Astrocyte (in vitro differentiated cells and primary cell): ENCODE results near the gene PELI3. TPM values are rescaled to one million over a fixed set of nuclear protein-coding genes. Genes with fewer than 3 reads are reported as not detected.

Source experiments
- DNase-seq: peaks from one replicate; pipeline ENCODE4 v3.0.0-alpha.2; 2010; ENCODE audit warnings: low read depth
- FAIRE-seq: peaks from 2 replicates; lab custom pipeline; 2011; peaks lifted over from hg19 to GRCh38; lab: Jason Lieb, UNC
- H2AFZ ChIP-seq: 2 replicates; pipeline ENCODE4 v1.6.0; 2012; ENCODE audit warnings: low read depth, low read length, inconsistent platforms
- H3K27ac ChIP-seq: 2 replicates; pipeline ENCODE4 v1.5.1; 2011; ENCODE audit warnings: low read depth, low read length, inconsistent platforms
- H3K27me3 ChIP-seq: 2 replicates; pipeline ENCODE4 v1.6.0; 2011; ENCODE audit warnings: low read length, inconsistent platforms; ENCODE audit not compliant: insufficient read depth
- H3K36me3 ChIP-seq: 2 replicates; pipeline ENCODE4 v1.5.1; 2011; ENCODE audit warnings: low read length, inconsistent platforms; ENCODE audit not compliant: insufficient read depth
- H3K4me1 ChIP-seq: 2 replicates; pipeline ENCODE4 v1.5.1; 2011; ENCODE audit warnings: low read length, inconsistent platforms; ENCODE audit not compliant: insufficient read depth
- H3K4me2 ChIP-seq: 2 replicates; pipeline ENCODE4 v1.6.0; 2012; ENCODE audit warnings: low read length, inconsistent platforms
- H3K4me3 ChIP-seq: 2 replicates; pipeline ENCODE4 v1.5.1; 2011; ENCODE audit warnings: low read depth, mild to moderate bottlenecking, low read length, inconsistent platforms; ENCODE audit not compliant: insufficient read depth
- H3K79me2 ChIP-seq: 2 replicates; pipeline ENCODE4 v1.6.0; 2012; ENCODE audit warnings: mild to moderate bottlenecking, low read length, inconsistent platforms; ENCODE audit not compliant: insufficient read depth
- H3K9ac ChIP-seq: 2 replicates; pipeline ENCODE4 v1.6.0; 2012; ENCODE audit warnings: mild to moderate bottlenecking, low read length, inconsistent platforms
- H3K9me3 ChIP-seq: 2 replicates; pipeline ENCODE4 v1.5.1; 2012; ENCODE audit warnings: low read depth, mild to moderate bottlenecking, low read length, inconsistent platforms; ENCODE audit not compliant: insufficient read depth
- H4K20me1 ChIP-seq: 2 replicates; pipeline ENCODE4 v1.6.0; 2012; ENCODE audit warnings: low read length, inconsistent platforms; ENCODE audit not compliant: insufficient read depth
- H3K27ac Mint-ChIP-seq: one replicate; pipeline ENCODE4 v1.8.0; 2021; ENCODE audit warnings: mild to moderate bottlenecking, mixed read lengths; ENCODE audit not compliant: unreplicated experiment
- H3K27me3 Mint-ChIP-seq: one replicate; pipeline ENCODE4 v1.8.0; 2021; ENCODE audit warnings: low read depth, mixed read lengths; ENCODE audit not compliant: unreplicated experiment
- H3K36me3 Mint-ChIP-seq: one replicate; pipeline ENCODE4 v1.8.0; 2021; ENCODE audit warnings: low read depth, mixed read lengths; ENCODE audit not compliant: unreplicated experiment
- H3K4me1 Mint-ChIP-seq: one replicate; pipeline ENCODE4 v1.8.0; 2021; ENCODE audit warnings: low read depth, mixed read lengths; ENCODE audit not compliant: unreplicated experiment
- H3K4me3 Mint-ChIP-seq: one replicate; pipeline ENCODE4 v1.8.0; 2021; ENCODE audit warnings: mild to moderate bottlenecking, moderate library complexity, mixed read lengths; ENCODE audit not compliant: unreplicated experiment
- H3K9me3 Mint-ChIP-seq: one replicate; pipeline ENCODE4 v1.8.0; 2021; ENCODE audit warnings: mild to moderate bottlenecking, mixed read lengths; ENCODE audit not compliant: unreplicated experiment
- CTCF ChIP-seq: IDR thresholded peaks from 2 replicates; pipeline ENCODE4 v1.5.1; 2011; ENCODE audit warnings: low read depth, mild to moderate bottlenecking, inconsistent platforms, low read length, moderate library complexity; ENCODE audit not compliant: insufficient read depth
- EZH2 ChIP-seq: IDR thresholded peaks from 2 replicates; pipeline ENCODE4 v1.6.1; 2012; ENCODE audit warnings: mild to moderate bottlenecking, low read length, inconsistent platforms; ENCODE audit not compliant: insufficient read depth
- total RNA-seq: library from RNA; stranded (reverse); gene quantifications from 2 replicates; pipeline ENCODE4 v1.2.1, GENCODE V29; 2021

Gene PELI3
- total RNA-seq, 1 donor from 2014 or later = 4.6 TPM

DNA sequence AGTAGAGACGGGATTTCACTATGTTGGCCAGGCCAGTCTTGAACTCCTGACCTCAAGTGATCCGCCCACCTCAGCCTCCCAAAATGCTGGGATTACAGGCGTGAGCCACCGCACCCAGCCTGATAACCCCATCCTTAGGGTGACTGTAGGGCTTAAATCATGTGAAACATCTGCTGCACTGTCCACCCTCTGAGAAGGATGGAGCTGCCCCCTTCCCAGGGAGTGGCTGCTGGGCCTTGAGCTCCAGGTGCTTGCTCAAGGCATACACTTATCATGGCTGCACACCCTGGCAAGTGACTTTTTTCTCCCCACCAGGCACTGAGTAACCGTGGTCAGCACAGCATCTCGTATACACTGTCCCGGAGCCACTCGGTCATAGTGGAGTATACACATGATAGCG, 5.3 kb downstream of the PELI3 start:
- H4K20me1 ChIP-seq = peaks cover 10% of the 10 kb centered on the region
- no peak for TF ChIP-seq EZH2
- TF ChIP-seq CTCF = no peak
- no peaks in the 10 kb centered on the region for H3K36me3 ChIP-seq
- H3K4me2 ChIP-seq = no peak overlapping the region
- no peaks in the 10 kb centered on the region for H3K9me3 ChIP-seq
- H3K79me2 ChIP-seq = no peaks in the 10 kb centered on the region
- no peak overlapping the region for H3K4me3 ChIP-seq
- Mint-ChIP-seq H3K36me3 (peaks cover 14% of the 10 kb centered on the region), H3K4me1 (no peaks in the 10 kb centered on the region), H3K9me3 (no peaks in the 10 kb centered on the region), H3K4me3 (no peak overlapping the region), H3K27ac (no peak overlapping the region), H3K27me3 (peaks cover 2% of the 10 kb centered on the region)
- no peak overlapping the region for H2AFZ ChIP-seq
- H3K27me3 ChIP-seq = no peaks in the 10 kb centered on the region
- peaks cover 6% of the 10 kb centered on the region for H3K4me1 ChIP-seq
- no peak for FAIRE-seq
- DNase-seq = no peak
- no peak overlapping the region for H3K9ac ChIP-seq
- H3K27ac ChIP-seq = no peak overlapping the region

- FAIRE-seq (no peak), DNase-seq (no peak)
- Histone ChIP-seq H3K27ac (no peak overlapping the region), H3K9me3 (no peaks in the 10 kb centered on the region), H3K9ac (no peak overlapping the region), H3K36me3 (no peaks in the 10 kb centered on the region), H3K79me2 (no peaks in the 10 kb centered on the region), H3K4me3 (no peak overlapping the region), H2AFZ (no peak overlapping the region), H3K27me3 (no peaks in the 10 kb centered on the region), H3K4me1 (no peaks in the 10 kb centered on the region), H3K4me2 (no peak overlapping the region), H4K20me1 (peaks cover 12% of the 10 kb centered on the region)
- peaks cover 14% of the 10 kb centered on the region for H3K36me3 Mint-ChIP-seq
- peaks cover 2% of the 10 kb centered on the region for H3K27me3 Mint-ChIP-seq
- no peak for TF ChIP-seq EZH2
- no peak for TF ChIP-seq CTCF
- no peaks in the 10 kb centered on the region for H3K4me1 Mint-ChIP-seq
- H3K27ac Mint-ChIP-seq = no peak overlapping the region
- H3K4me3 Mint-ChIP-seq = no peak overlapping the region
- no peaks in the 10 kb centered on the region for H3K9me3 Mint-ChIP-seq
These were observed 6.5 kb downstream of the PELI3 start for GRCh38 chr11:66473167-66473566.

DNA sequence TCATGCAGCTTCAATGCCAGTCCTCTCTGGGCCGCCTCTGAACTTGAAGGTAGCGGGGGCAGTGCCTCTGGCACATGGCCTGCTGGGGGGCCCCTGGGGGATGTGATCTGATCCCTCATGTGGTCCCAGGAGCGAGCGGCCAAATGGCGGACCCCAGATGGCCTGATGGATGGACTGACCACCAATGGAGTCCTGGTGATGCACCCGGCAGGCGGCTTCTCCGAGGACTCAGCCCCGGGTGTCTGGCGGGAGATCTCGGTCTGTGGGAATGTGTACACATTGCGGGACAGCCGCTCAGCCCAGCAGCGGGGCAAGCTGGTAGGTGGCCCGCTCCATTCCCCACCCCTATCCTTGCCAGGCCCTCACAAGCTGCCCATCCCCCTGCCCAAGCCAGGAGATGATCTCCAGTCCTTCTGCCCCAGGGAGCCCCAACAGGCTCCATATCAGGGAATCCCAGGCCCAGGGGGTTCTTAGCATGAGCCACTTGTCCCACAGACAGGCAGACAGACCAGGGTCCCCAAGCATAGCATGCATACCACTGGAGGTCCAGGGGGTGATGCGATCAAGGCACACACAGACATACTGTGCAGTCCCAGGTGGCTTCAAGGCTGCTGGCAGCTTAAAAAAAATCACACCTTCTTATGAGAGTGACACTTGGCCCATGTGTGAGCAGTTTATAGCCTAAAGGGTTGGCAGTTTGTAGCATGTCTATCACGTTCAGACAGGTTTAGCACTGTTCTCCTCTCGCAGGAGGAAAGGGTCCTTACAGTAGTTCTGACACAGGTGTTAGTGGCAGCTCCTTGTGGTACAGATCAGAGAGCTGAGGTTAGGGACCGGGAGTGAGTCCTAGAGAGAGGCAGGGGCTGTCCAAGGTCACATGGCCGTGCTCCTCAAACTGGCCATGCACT, 7.2 kb downstream of the PELI3 start:
- Histone ChIP-seq H3K9me3 (no peaks in the 10 kb centered on the region), H3K27me3 (no peaks in the 10 kb centered on the region), H3K27ac (no peak overlapping the region), H3K4me2 (no peak overlapping the region), H3K4me3 (no peak overlapping the region), H3K4me1 (peaks cover under 1% of the 10 kb centered on the region), H3K36me3 (no peaks in the 10 kb centered on the region), H4K20me1 (peaks cover 14% of the 10 kb centered on the region), H3K9ac (no peak overlapping the region), H2AFZ (no peak overlapping the region), H3K79me2 (peaks cover 6% of the 10 kb centered on the region)
- Mint-ChIP-seq H3K36me3 (peaks cover 14% of the 10 kb centered on the region), H3K4me1 (no peaks in the 10 kb centered on the region), H3K27me3 (peaks cover 2% of the 10 kb centered on the region), H3K9me3 (no peaks in the 10 kb centered on the region), H3K27ac (no peak overlapping the region), H3K4me3 (no peak overlapping the region)
- TF ChIP-seq EZH2 = no peak
- no peak for TF ChIP-seq CTCF
- FAIRE-seq (no peak), DNase-seq (no peak)
